ENCODE data around the gene MCF2L2. TPM values are rescaled to one million over a fixed set of nuclear protein-coding genes. Genes with fewer than 3 reads are reported as not detected.

Gene MCF2L2
- polyA plus RNA-seq, 1 experiment: not detected

- Histone ChIP-seq H3K9me3 (ENCODE audit: control insufficient read depth, insufficient read depth, low read length) (no peaks in the 10 kb centered on the region), H3K27me3 (ENCODE audit: control insufficient read depth, insufficient read depth, low read length) (peaks cover 15% of the 10 kb centered on the region), H3K4me3 (ENCODE audit: low read depth, low read length) (no peak overlapping the region), H3K27ac (ENCODE audit: low read depth, low read length) (no peak overlapping the region)
- TF ChIP-seq, protein P1, sequence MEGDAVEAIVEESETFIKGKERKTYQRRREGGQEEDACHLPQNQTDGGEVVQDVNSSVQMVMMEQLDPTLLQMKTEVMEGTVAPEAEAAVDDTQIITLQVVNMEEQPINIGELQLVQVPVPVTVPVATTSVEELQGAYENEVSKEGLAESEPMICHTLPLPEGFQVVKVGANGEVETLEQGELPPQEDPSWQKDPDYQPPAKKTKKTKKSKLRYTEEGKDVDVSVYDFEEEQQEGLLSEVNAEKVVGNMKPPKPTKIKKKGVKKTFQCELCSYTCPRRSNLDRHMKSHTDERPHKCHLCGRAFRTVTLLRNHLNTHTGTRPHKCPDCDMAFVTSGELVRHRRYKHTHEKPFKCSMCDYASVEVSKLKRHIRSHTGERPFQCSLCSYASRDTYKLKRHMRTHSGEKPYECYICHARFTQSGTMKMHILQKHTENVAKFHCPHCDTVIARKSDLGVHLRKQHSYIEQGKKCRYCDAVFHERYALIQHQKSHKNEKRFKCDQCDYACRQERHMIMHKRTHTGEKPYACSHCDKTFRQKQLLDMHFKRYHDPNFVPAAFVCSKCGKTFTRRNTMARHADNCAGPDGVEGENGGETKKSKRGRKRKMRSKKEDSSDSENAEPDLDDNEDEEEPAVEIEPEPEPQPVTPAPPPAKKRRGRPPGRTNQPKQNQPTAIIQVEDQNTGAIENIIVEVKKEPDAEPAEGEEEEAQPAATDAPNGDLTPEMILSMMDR (IDR thresholded peaks at IDR 0.05; ENCODE audit: low read depth, low read length): no peak
- no peak for DNase-seq (ENCODE audit: low read depth, low spot score)
- CTCF ChIA-PET: no interaction called here
- POLR2A ChIA-PET: no interaction called here
These were observed 217.1 kb downstream of the MCF2L2 start for GRCh38 chr3:183211352-183211751.

- POLR2A ChIA-PET: no interaction called here
These were observed 217.5 kb downstream of the MCF2L2 start for GRCh38 chr3:183210862-183211341.

DNA sequence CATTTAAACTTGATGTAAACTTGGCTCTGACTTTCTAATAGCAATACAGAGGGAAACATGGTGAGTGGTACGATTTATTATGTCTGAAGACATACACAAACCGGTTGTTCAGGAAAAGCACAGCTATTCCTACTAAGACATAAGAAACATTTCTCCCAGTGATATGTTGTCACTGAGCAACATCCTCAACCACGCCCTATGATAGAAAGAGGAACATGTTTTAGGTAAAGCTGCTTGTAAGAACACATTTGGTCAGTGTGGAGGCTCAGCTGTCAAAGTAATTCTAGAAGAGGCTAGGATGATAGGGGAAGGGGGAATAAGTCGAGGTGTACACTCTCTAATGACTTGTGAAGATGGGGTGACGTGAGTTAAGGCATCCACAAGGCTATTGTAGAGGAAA is 218.1 kb downstream of the MCF2L2 start:
- TF ChIP-seq, protein P1 (IDR thresholded peaks at IDR 0.05; ENCODE audit: low read depth, low read length): no peak
- Histone ChIP-seq H3K27me3 (ENCODE audit: control insufficient read depth, insufficient read depth, low read length) (peaks cover 15% of the 10 kb centered on the region), H3K9me3 (ENCODE audit: control insufficient read depth, insufficient read depth, low read length) (no peaks in the 10 kb centered on the region), H3K27ac (ENCODE audit: low read depth, low read length) (no peak overlapping the region), H3K4me3 (ENCODE audit: low read depth, low read length) (no peak overlapping the region)
- ChIA-PET CTCF (no interaction called here), POLR2A (no interaction called here)
- DNase-seq (ENCODE audit: low read depth, low spot score): no peak

More at GRCh38 chr3:183210862-183211341, 217.5 kb downstream of the MCF2L2 start:
- Histone ChIP-seq H3K4me3 (ENCODE audit: low read depth, low read length) (no peak overlapping the region), H3K9me3 (ENCODE audit: control insufficient read depth, insufficient read depth, low read length) (no peaks in the 10 kb centered on the region), H3K27me3 (ENCODE audit: control insufficient read depth, insufficient read depth, low read length) (peaks cover 15% of the 10 kb centered on the region), H3K27ac (ENCODE audit: low read depth, low read length) (no peak overlapping the region)
- no peak for DNase-seq (ENCODE audit: low read depth, low spot score)
- CTCF ChIA-PET: no interaction called here
- TF ChIP-seq, protein P1 (IDR thresholded peaks at IDR 0.05; ENCODE audit: low read depth, low read length): no peak

DNA sequence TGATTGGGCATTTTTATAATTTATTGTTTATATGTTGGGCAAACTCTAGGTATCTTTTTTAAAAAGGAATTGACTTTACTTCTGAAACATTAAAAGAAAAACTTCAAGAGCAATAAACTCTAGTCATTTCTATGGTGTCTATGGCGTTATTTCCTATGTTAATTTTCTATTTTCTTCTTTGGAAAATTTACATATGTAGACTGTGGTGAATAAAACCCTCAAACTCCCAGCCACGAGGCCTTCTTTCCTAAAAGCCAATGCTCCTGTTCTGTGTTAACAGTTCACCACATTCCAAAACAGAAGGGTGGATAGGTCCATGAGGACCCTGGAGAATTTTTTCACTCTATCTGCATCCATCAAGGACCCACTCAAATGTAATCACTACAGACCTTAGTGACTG is 219.6 kb downstream of the MCF2L2 start:
- H3K27me3 ChIP-seq (ENCODE audit: control insufficient read depth, insufficient read depth, low read length): peaks cover 15% of the 10 kb centered on the region
- DNase-seq (ENCODE audit: low read depth, low spot score): no peak
- POLR2A ChIA-PET: no interaction called here

DNA sequence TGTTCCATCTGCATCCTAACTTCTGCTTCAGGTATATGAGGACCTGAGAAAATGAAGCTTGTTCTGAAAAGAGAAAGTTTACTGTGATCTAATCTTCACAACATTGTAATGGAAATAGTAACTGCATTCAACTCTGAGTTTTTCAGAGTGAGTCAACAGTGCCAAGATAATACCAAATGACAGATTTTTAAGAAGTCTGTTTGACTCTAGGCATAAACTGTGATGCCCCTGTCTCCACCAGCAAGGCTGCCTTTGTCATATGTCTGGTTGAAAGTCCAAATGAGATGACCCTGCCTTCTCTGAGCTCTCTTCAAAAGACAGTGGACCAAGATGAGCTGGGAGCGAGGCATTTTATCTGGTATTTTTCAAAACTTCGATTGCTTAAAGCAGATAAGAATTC is 220.2 kb downstream of the MCF2L2 start:
- ChIA-PET POLR2A (no interaction called here), CTCF (interaction anchor here (2.0 kb wide), 1 partner anchor 174 kb away, joined by 4 read pairs; no protein-coding TSS in a partner anchor)
- peaks cover 15% of the 10 kb centered on the region for H3K27me3 ChIP-seq (ENCODE audit: control insufficient read depth, insufficient read depth, low read length)
- H3K4me3 ChIP-seq (ENCODE audit: low read depth, low read length): no peak overlapping the region
- H3K27ac ChIP-seq (ENCODE audit: low read depth, low read length): no peak overlapping the region
- TF ChIP-seq, protein P1 (IDR thresholded peaks at IDR 0.05; ENCODE audit: low read depth, low read length): no peak
- no peak for DNase-seq (ENCODE audit: low read depth, low spot score)
- H3K9me3 ChIP-seq (ENCODE audit: control insufficient read depth, insufficient read depth, low read length): no peaks in the 10 kb centered on the region

More for the DNA sequence above, 219.6 kb downstream of the MCF2L2 start:
- no peak overlapping the region for H3K27ac ChIP-seq (ENCODE audit: low read depth, low read length)
- no peaks in the 10 kb centered on the region for H3K9me3 ChIP-seq (ENCODE audit: control insufficient read depth, insufficient read depth, low read length)
- TF ChIP-seq, protein P1 (IDR thresholded peaks at IDR 0.05; ENCODE audit: low read depth, low read length): no peak
- H3K4me3 ChIP-seq (ENCODE audit: low read depth, low read length): no peak overlapping the region
- CTCF ChIA-PET: interaction anchor here (2.0 kb wide), 1 partner anchor 173 kb away, joined by 4 read pairs; no protein-coding TSS in a partner anchor

Data from AG04450 (cell line).